Measurements from ENCODE around the gene DNLZ. TPM values are rescaled to one million over a fixed set of nuclear protein-coding genes. Genes with fewer than 3 reads are reported as not detected.
A peak's percentile ranks its signal among the peaks of the same experiment; 100 is the strongest.
"Not testable (repeated sequence)": the region's sequence is repeated elsewhere in the genome, so short reads cannot be mapped to it uniquely, and the experiment has no call there.

The DNLZ gene
- total and polyA plus RNA-seq, 10 donors, result 15.8 to 29.8 (median 22.3) TPM

GRCh38 chr9:136353757-136354488, 9.6 kb downstream of the DNLZ start:
- intact Hi-C loops (cut with DNase I; ENCODE audit: low total_unique reads), result no loop called here
- TF ChIP-seq POLR2AphosphoS5 (IDR thresholded peaks at IDR 0.05) (no peak), CTCF (IDR thresholded peaks at IDR 0.05 in 8 of 11, conservative IDR thresholded peaks at IDR 0.05 in 3 of 11) (no peak), POLR2A (IDR thresholded peaks at IDR 0.05) (no peak)
- 77 to 89% (median 84%) methylated on average over 10 to 13 of the region's 13 CpGs for WGBS, 5 donors
- H3K4me1 ChIP-seq, result peaks cover 0 to 28% (median 7%) of the 10 kb centered on the region in 6 donors
- H3K27ac ChIP-seq, result peak overlapping the region in 1 of 8 donors; percentile 11
- H3K4me3 ChIP-seq, result no peak overlapping the region
- H3K27me3 ChIP-seq (replicated peaks in 1 of 7), result no peaks in the 10 kb centered on the region
- peaks cover 0 to 42% (median 3%) of the 10 kb centered on the region in 6 donors for H3K36me3 ChIP-seq
- DNase-seq, result no peak
- no peaks in the 10 kb centered on the region for H3K9me3 ChIP-seq

GRCh38 chr9:136353088-136353487, 10.5 kb downstream of the DNLZ start:
- H3K4me1 ChIP-seq, result peaks cover 0 to 34% (median 8%) of the 10 kb centered on the region in 6 donors
- no peak overlapping the region for H3K4me3 ChIP-seq
- H3K27ac ChIP-seq, result no peak overlapping the region
- WGBS, 5 donors, result 82 to 94% (median 87%) methylated on average over 5 to 11 of the region's 11 CpGs
- H3K36me3 ChIP-seq, result peaks cover 0 to 34% (median 2%) of the 10 kb centered on the region in 6 donors
- DNase-seq, result no peak
- TF ChIP-seq POLR2A (IDR thresholded peaks at IDR 0.05), result no peak
- TF ChIP-seq POLR2AphosphoS5 (IDR thresholded peaks at IDR 0.05), result no peak
- TF ChIP-seq CTCF (IDR thresholded peaks at IDR 0.05 in 8 of 11, conservative IDR thresholded peaks at IDR 0.05 in 3 of 11), result no peak
- no peaks in the 10 kb centered on the region for H3K27me3 ChIP-seq (replicated peaks in 1 of 7)
- no peaks in the 10 kb centered on the region for H3K9me3 ChIP-seq
- intact Hi-C loops (cut with DNase I; ENCODE audit: low total_unique reads), result no loop called here

GRCh38 chr9:136352682-136353081, 10.9 kb downstream of the DNLZ start:
- H3K27ac ChIP-seq, result no peak overlapping the region
- H3K9me3 ChIP-seq, result no peaks in the 10 kb centered on the region
- intact Hi-C loops (cut with DNase I; ENCODE audit: low total_unique reads), result no loop called here
- TF ChIP-seq POLR2AphosphoS5 (IDR thresholded peaks at IDR 0.05) (peak in 1 of 3 donors; percentile 36), POLR2A (IDR thresholded peaks at IDR 0.05) (no peak)
- H3K4me3 ChIP-seq, result no peak overlapping the region
- DNase-seq, result no peak
- H3K36me3 ChIP-seq, result peaks cover 0 to 29% (median under 1%) of the 10 kb centered on the region in 6 donors
- WGBS, 5 donors, result 82 to 100% (median 86%) methylated on average over 1 to 16 of the region's 16 CpGs
- peaks cover 0 to 38% (median 11%) of the 10 kb centered on the region in 6 donors for H3K4me1 ChIP-seq
- no peaks in the 10 kb centered on the region for H3K27me3 ChIP-seq (replicated peaks in 1 of 7)

- intact Hi-C loops (cut with DNase I; ENCODE audit: low total_unique reads); DNase-seq; H3K27ac ChIP-seq; H3K9me3 ChIP-seq; H3K27me3 ChIP-seq (replicated peaks in 1 of 7): not testable (repeated sequence)
- WGBS, 5 donors, result 78 to 96% (median 93%) methylated on average over 2 to 24 of the region's 24 CpGs
- Histone ChIP-seq H3K4me3 (peak overlapping the region in 1 of 8 donors; percentile 15), H3K4me1 (peaks cover 0 to 46% (median 17%) of the 10 kb centered on the region in 6 donors), H3K36me3 (peaks cover 0 to 21% (median 0%) of the 10 kb centered on the region in 6 donors)
Measured at GRCh38 chr9:136351868-136352267, 11.7 kb downstream of the DNLZ start.

- intact Hi-C loops (cut with DNase I; ENCODE audit: low total_unique reads), result no loop called here
- TF ChIP-seq POLR2A (IDR thresholded peaks at IDR 0.05), result no peak
- no peak for TF ChIP-seq CTCF (IDR thresholded peaks at IDR 0.05 in 8 of 11, conservative IDR thresholded peaks at IDR 0.05 in 3 of 11)
- TF ChIP-seq POLR2AphosphoS5 (IDR thresholded peaks at IDR 0.05), result no peak
Measured at GRCh38 chr9:136351252-136351800, 12.2 kb downstream of the DNLZ start.

More at GRCh38 chr9:136351252-136351800, 12.2 kb downstream of the DNLZ start:
- Histone ChIP-seq H3K27ac (no peak overlapping the region), H3K36me3 (peaks cover 0 to 16% (median 0%) of the 10 kb centered on the region in 6 donors), H3K4me3 (peak overlapping the region in 1 of 8 donors; percentile 15), H3K4me1 (peaks cover 2 to 50% (median 20%) of the 10 kb centered on the region in 6 donors), H3K9me3 (no peaks in the 10 kb centered on the region), H3K27me3 (replicated peaks in 1 of 7) (no peaks in the 10 kb centered on the region)
- DNase-seq, result no peak
- 66 to 100% (median 86%) methylated on average over 3 to 11 of the region's 11 CpGs for WGBS, 5 donors

Measured in spleen (tissue), 11 donors.